ENCODE measurements around the gene LRIT1. TPM values are rescaled to one million over a fixed set of nuclear protein-coding genes. Genes with fewer than 3 reads are reported as not detected.

Gene LRIT1
- polyA plus RNA-seq, 1 of the 3 experiments (the other 2 are of a cell fraction), result not detected

GRCh38 chr10:84243759-84244158 lies 2.4 kb upstream of the LRIT1 start:
- Histone ChIP-seq H3K9me3 (no peaks in the 10 kb centered on the region), H3K4me2 (no peak overlapping the region), H3K27me3 (ENCODE audit: insufficient read depth) (no peaks in the 10 kb centered on the region; the same call in 1 of the 2 replicates), H3K79me2 (ENCODE audit: insufficient read depth) (no peaks in the 10 kb centered on the region), H3K27ac (ENCODE audit: low read depth in 2 of 2, low read length in 1 of 2) (no peak overlapping the region), H3K36me3 (replicated peaks in 1 of 2; ENCODE audit: control insufficient read depth in 1 of 2, insufficient read depth in 2 of 2, low read length in 1 of 2) (no peaks in the 10 kb centered on the region), H4K20me1 (ENCODE audit: insufficient read depth) (no peaks in the 10 kb centered on the region), H2AFZ (ENCODE audit: low read depth) (no peak overlapping the region), H3K4me3 (ENCODE audit: low read depth in 2 of 2, low read length in 1 of 2) (no peak overlapping the region), H3K9me2 (no peaks in the 10 kb centered on the region), H3K9ac (no peak overlapping the region), H3K4me1 (ENCODE audit: control insufficient read depth in 1 of 2, insufficient read depth in 2 of 2, low read depth in 1 of 2, low read length in 1 of 2) (no peaks in the 10 kb centered on the region), H3F3A (replicated peaks; ENCODE audit: insufficient read depth) (no peaks in the 10 kb centered on the region)
- WGBS (ENCODE audit: low lambda C conversion rate), result 74% methylated on average over 3 of the region's 3 CpGs
- TF ChIP-seq TEAD4 (IDR thresholded peaks at IDR 0.05; ENCODE audit: borderline replicate concordance, insufficient read depth), result no peak
- no peak for TF ChIP-seq FOXM1 (IDR thresholded peaks at IDR 0.05; ENCODE audit: low read depth)
- no peak for TF ChIP-seq USF1 (IDR thresholded peaks at IDR 0.05; ENCODE audit: borderline replicate concordance, low read depth)
- TF ChIP-seq PBX3 (IDR thresholded peaks at IDR 0.05), result no peak
- no peak for TF ChIP-seq CTCF (IDR thresholded peaks at IDR 0.05)
- no peak for TF ChIP-seq TAF1 (IDR thresholded peaks at IDR 0.05; ENCODE audit: borderline replicate concordance, low read depth, low read length)
- no peak for TF ChIP-seq GABPA (IDR thresholded peaks at IDR 0.05; ENCODE audit: low read depth)
- TF ChIP-seq MAX (IDR thresholded peaks at IDR 0.05; ENCODE audit: low read depth), result no peak
- TF ChIP-seq YY1 (IDR thresholded peaks at IDR 0.05; ENCODE audit: low read depth), result no peak
- TF ChIP-seq FOXJ3 (CRISPR knock-in tag; IDR thresholded peaks at IDR 0.05), result no peak
- TF ChIP-seq RCOR1 (IDR thresholded peaks at IDR 0.05; ENCODE audit: low read length), result no peak
- no peak for TF ChIP-seq EP300 (IDR thresholded peaks at IDR 0.05; ENCODE audit: borderline replicate concordance in 1 of 2, low read depth in 1 of 2, low read length in 1 of 2)
- TF ChIP-seq FOSL2 (IDR thresholded peaks at IDR 0.05; ENCODE audit: borderline replicate concordance, low read depth), result no peak
- no peak for TF ChIP-seq RAD21 (IDR thresholded peaks at IDR 0.05; ENCODE audit: low read length)
- TF ChIP-seq SMC3 (IDR thresholded peaks at IDR 0.05; ENCODE audit: low read depth, low read length), result no peak
- no peak for TF ChIP-seq JUND (IDR thresholded peaks at IDR 0.05)
- TF ChIP-seq MEF2A (IDR thresholded peaks at IDR 0.05; ENCODE audit: borderline replicate concordance, low read depth), result no peak
- TF ChIP-seq IRF3 (IDR thresholded peaks at IDR 0.05; ENCODE audit: low read depth, low read length), result no peak
- DNase-seq, result no peak
- POLR2A ChIA-PET, result no interaction called here
- CTCF ChIA-PET, result interaction anchor here (0.9 kb wide), 1 partner anchor 294 kb away, joined by 4 read pairs; no protein-coding TSS in a partner anchor
